Loucy (cell line): ENCODE measurements around the gene ESR2.

ENCODE experiments used
- CTCF ChIP-seq: fragments of 200-600 bp; sonication (generic); conservative IDR thresholded peaks from 2 replicates; pipeline ENCODE4 v1.5.1; 2014; ENCODE audit warnings: mild to moderate bottlenecking, antibody characterized with exemption, low read length
- EZH2phosphoT487 ChIP-seq: fragments of 200-600 bp; IDR thresholded peaks from 2 replicates; pipeline ENCODE4 v1.6.1; 2018; ENCODE audit warnings: antibody characterized with exemption, mild to moderate bottlenecking, moderate library complexity, borderline replicate concordance

- TF ChIP-seq CTCF (no peak), EZH2phosphoT487 (no peak)
Observed at GRCh38 chr14:64035143-64035542, 259.0 kb downstream of the ESR2 start.
